ENCODE data around the gene MOK.

MOK gene

GRCh38 chr14:102227184-102227964, 77.6 kb downstream of the MOK start:
- H3K4me2 ChIP-seq (ENCODE audit: low read length), result no peak overlapping the region
- TF ChIP-seq EZH2phosphoT487 (IDR thresholded peaks at IDR 0.05; ENCODE audit: low read depth) (no peak), CTCF (IDR thresholded peaks at IDR 0.05; ENCODE audit: low read depth, low read length) (no peak)
- no peak overlapping the region for H3K4me3 ChIP-seq (ENCODE audit: low read length)
- no peak overlapping the region for H2AFZ ChIP-seq (ENCODE audit: low read depth, low read length)
- no peak overlapping the region for H3K9ac ChIP-seq (ENCODE audit: low read length)
- H3K36me3 ChIP-seq (replicated peaks; ENCODE audit: low read depth, low read length), result peaks cover 3% of the 10 kb centered on the region
- H3K79me2 ChIP-seq (ENCODE audit: low read length), result no peaks in the 10 kb centered on the region
- no peaks in the 10 kb centered on the region for H4K20me1 ChIP-seq (ENCODE audit: insufficient read depth, low read length)
- no peak overlapping the region for H3K27ac ChIP-seq (ENCODE audit: low read length)
- H3K9me3 ChIP-seq (ENCODE audit: insufficient read depth, low read length), result no peaks in the 10 kb centered on the region
- no peaks in the 10 kb centered on the region for H3K27me3 ChIP-seq (ENCODE audit: low read depth, low read length)
- H3K4me1 ChIP-seq (ENCODE audit: low read length), result no peaks in the 10 kb centered on the region

- Histone ChIP-seq H2AFZ (ENCODE audit: low read depth, low read length) (no peak overlapping the region), H3K79me2 (ENCODE audit: low read length) (no peaks in the 10 kb centered on the region), H3K9me3 (ENCODE audit: insufficient read depth, low read length) (no peaks in the 10 kb centered on the region), H3K27ac (ENCODE audit: low read length) (no peak overlapping the region), H3K4me1 (ENCODE audit: low read length) (no peaks in the 10 kb centered on the region), H3K27me3 (ENCODE audit: low read depth, low read length) (no peaks in the 10 kb centered on the region), H4K20me1 (ENCODE audit: insufficient read depth, low read length) (no peaks in the 10 kb centered on the region), H3K9ac (ENCODE audit: low read length) (no peak overlapping the region), H3K4me2 (ENCODE audit: low read length) (no peak overlapping the region), H3K36me3 (replicated peaks; ENCODE audit: low read depth, low read length) (peaks cover 3% of the 10 kb centered on the region), H3K4me3 (ENCODE audit: low read length) (no peak overlapping the region)
- TF ChIP-seq EZH2phosphoT487 (IDR thresholded peaks at IDR 0.05; ENCODE audit: low read depth) (no peak), CTCF (IDR thresholded peaks at IDR 0.05; ENCODE audit: low read depth, low read length) (no peak)
Measured at GRCh38 chr14:102226356-102227125, 78.4 kb downstream of the MOK start.

GRCh38 chr14:102225936-102226335, 79.0 kb downstream of the MOK start:
- Histone ChIP-seq H3K4me3 (ENCODE audit: low read length) (no peak overlapping the region), H4K20me1 (ENCODE audit: insufficient read depth, low read length) (peaks cover 5% of the 10 kb centered on the region; the same call in 1 of the 2 replicates), H3K9ac (ENCODE audit: low read length) (no peak overlapping the region), H3K36me3 (replicated peaks; ENCODE audit: low read depth, low read length) (peaks cover 8% of the 10 kb centered on the region), H3K4me1 (ENCODE audit: low read length) (peaks cover 3% of the 10 kb centered on the region), H3K27me3 (ENCODE audit: low read depth, low read length) (no peaks in the 10 kb centered on the region), H3K4me2 (ENCODE audit: low read length) (no peak overlapping the region), H3K79me2 (ENCODE audit: low read length) (peaks cover under 1% of the 10 kb centered on the region; the same call in 1 of the 2 replicates), H3K9me3 (ENCODE audit: insufficient read depth, low read length) (no peaks in the 10 kb centered on the region), H2AFZ (ENCODE audit: low read depth, low read length) (no peak overlapping the region), H3K27ac (ENCODE audit: low read length) (no peak overlapping the region)
- TF ChIP-seq EZH2phosphoT487 (IDR thresholded peaks at IDR 0.05; ENCODE audit: low read depth), result no peak
- no peak for TF ChIP-seq CTCF (IDR thresholded peaks at IDR 0.05; ENCODE audit: low read depth, low read length)

GRCh38 chr14:102225386-102225785, 79.6 kb downstream of the MOK start:
- Histone ChIP-seq H2AFZ (ENCODE audit: low read depth, low read length) (no peak overlapping the region), H3K36me3 (replicated peaks; ENCODE audit: low read depth, low read length) (peaks cover 11% of the 10 kb centered on the region), H3K27me3 (ENCODE audit: low read depth, low read length) (no peaks in the 10 kb centered on the region), H3K79me2 (ENCODE audit: low read length) (peaks cover 4% of the 10 kb centered on the region; the same call in 1 of the 2 replicates), H4K20me1 (ENCODE audit: insufficient read depth, low read length) (peaks cover 8% of the 10 kb centered on the region; the same call in 1 of the 2 replicates), H3K27ac (ENCODE audit: low read length) (no peak overlapping the region), H3K4me3 (ENCODE audit: low read length) (no peak overlapping the region), H3K4me2 (ENCODE audit: low read length) (no peak overlapping the region), H3K9me3 (ENCODE audit: insufficient read depth, low read length) (no peaks in the 10 kb centered on the region), H3K4me1 (ENCODE audit: low read length) (peaks cover 8% of the 10 kb centered on the region), H3K9ac (ENCODE audit: low read length) (no peak overlapping the region)
- TF ChIP-seq EZH2phosphoT487 (IDR thresholded peaks at IDR 0.05; ENCODE audit: low read depth) (no peak), CTCF (IDR thresholded peaks at IDR 0.05; ENCODE audit: low read depth, low read length) (no peak)

Measured in OCI-LY3 (cell line).